22Rv1 (cell line): ENCODE measurements around the gene AKT3.

Experiments used
- CTCF ChIP-seq: fragments of 450-650 bp; IDR thresholded peaks from 2 replicates; pipeline ENCODE4 v1.5.1; 2017; ENCODE audit warnings: mild to moderate bottlenecking
- ZFX ChIP-seq: fragments of 450-650 bp; IDR thresholded peaks from 2 replicates; pipeline ENCODE4 v1.6.1; 2017; ENCODE audit warnings: antibody characterized with exemption, borderline replicate concordance

- TF ChIP-seq CTCF = no peak
- no peak for TF ChIP-seq ZFX
Observed at GRCh38 chr1:243529512-243529911, 320.5 kb downstream of the AKT3 start.
